Naive thymus-derived CD8-positive, alpha-beta T cell (primary cell): ENCODE results near the gene GABRR2. TPM values are rescaled to one million over a fixed set of nuclear protein-coding genes. Genes with fewer than 3 reads are reported as not detected.
"Not testable (repeated sequence)": the region's sequence is repeated elsewhere in the genome, so short reads cannot be mapped to it uniquely, and the experiment has no call there.

ENCODE experiments used
- ATAC-seq, 2 donors: fragments of 150-1000 bp; cut with Tn5 transposase in 1 of 2; sonication (Bioruptor Pico), chemical (Tn5 transposase) in 1 of 2; 1 replicate in 1 of 2; 2 replicates in 1 of 2; pipeline ENCODE4 v1.10.0; 2021; ENCODE audit warnings: mild to moderate bottlenecking in 2 of 2, moderate library complexity in 2 of 2
- POLR2A ChIA-PET: fragments of 350-600 bp; sonication (Branson Sonifier 250); formaldehyde crosslinking; loops from one replicate; lab custom pipeline; 2021; ENCODE audit warnings: antibody characterized with exemption; lab: Charles Lee
- DNase-seq, 10 donors: peaks; one replicate each; pipeline versions ENCODE4 v3.0.0 to v3.0.0-alpha.2; 2020 to 2022
- H3K27ac Mint-ChIP-seq, 10 donors: one replicate each; pipeline ENCODE4 v1.8.0; 2020 to 2022; ENCODE audit warnings: mild to moderate bottlenecking in 10 of 10, mixed read lengths in 10 of 10, moderate library complexity in 4 of 10, inconsistent platforms in 1 of 10
- H3K27me3 Mint-ChIP-seq, 5 donors: one replicate each; pipeline ENCODE4 v1.8.0; 2021 to 2022; ENCODE audit warnings: mixed read lengths in 5 of 5
- H3K36me3 Mint-ChIP-seq, 3 donors: one replicate each; pipeline ENCODE4 v1.8.0; 2020 to 2022; ENCODE audit warnings: mixed read lengths in 3 of 3, mild to moderate bottlenecking in 2 of 3, inconsistent platforms in 1 of 3
- H3K4me1 Mint-ChIP-seq, 4 donors: one replicate each; pipeline ENCODE4 v1.8.0; 2021 to 2022; ENCODE audit warnings: mixed read lengths in 4 of 4
- H3K4me3 Mint-ChIP-seq, 10 donors: one replicate each; pipeline ENCODE4 v1.8.0; 2020 to 2022; ENCODE audit warnings: mild to moderate bottlenecking in 10 of 10, mixed read lengths in 10 of 10, moderate library complexity in 6 of 10, inconsistent platforms in 1 of 10
- H3K9me3 Mint-ChIP-seq, 9 donors: one replicate each; pipeline ENCODE4 v1.8.0; 2020 to 2022; ENCODE audit warnings: mixed read lengths in 9 of 9, mild to moderate bottlenecking in 3 of 9, inconsistent platforms in 1 of 9, moderate library complexity in 1 of 9
- polyA plus RNA-seq, 3 donors: library from polyadenylated mRNA; unstranded; fragments of 300-500 nt; fragmentation: Illumina TruSeq; gene quantifications; one replicate each; pipeline ENCODE4 v1.2.3, GENCODE V29; 2021
- total RNA-seq, 8 experiments: library from RNA in 2 of 8; stranded (reverse) in 2 of 8; gene quantifications; one replicate each; pipeline ENCODE4 v1.2.3 and lab custom pipeline; 2021 to 2026

The GABRR2 gene
- total and polyA plus RNA-seq, 5 experiments from 2014 or later = 1.2 to 2.9 TPM; not detected in 3

GRCh38 chr6:89244241-89244985 lies 70.7 kb downstream of the GABRR2 start:
- DNase-seq (no peak), ATAC-seq (no peak)
- POLR2A ChIA-PET = no interaction called here
- peaks cover 0 to 2% (median 0%) of the 10 kb centered on the region in 5 donors for H3K27me3 Mint-ChIP-seq
- H3K27ac Mint-ChIP-seq = peak overlapping the region in 1 of 10 donors; percentile 50
- H3K4me1 Mint-ChIP-seq = peaks cover 11 to 34% (median 24%) of the 10 kb centered on the region in 4 donors
- H3K9me3 Mint-ChIP-seq = no peaks in the 10 kb centered on the region
- no peak overlapping the region for H3K4me3 Mint-ChIP-seq
- no peaks in the 10 kb centered on the region for H3K36me3 Mint-ChIP-seq

DNA sequence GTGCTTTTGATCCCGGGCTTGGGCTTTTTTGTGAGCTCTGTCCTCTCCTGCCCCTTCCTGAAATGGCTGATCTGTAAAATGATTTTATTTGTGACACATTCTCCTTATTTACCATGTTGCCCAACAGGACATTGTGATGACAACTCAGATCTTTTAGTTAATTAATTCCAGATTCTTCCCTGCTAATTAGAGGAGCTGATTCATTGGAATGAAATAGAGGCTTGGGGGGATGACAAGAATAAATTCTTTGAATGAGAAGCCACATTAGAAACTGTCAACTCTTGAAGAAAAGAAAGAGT lies 71.8 kb downstream of the GABRR2 start:
- no peak for ATAC-seq
- H3K36me3 Mint-ChIP-seq = no peaks in the 10 kb centered on the region
- no peak overlapping the region for H3K27ac Mint-ChIP-seq
- peaks cover 16 to 42% (median 31%) of the 10 kb centered on the region in 4 donors for H3K4me1 Mint-ChIP-seq
- DNase-seq = no peak
- no peaks in the 10 kb centered on the region for H3K27me3 Mint-ChIP-seq
- POLR2A ChIA-PET = no interaction called here
- H3K4me3 Mint-ChIP-seq = no peak overlapping the region
- H3K9me3 Mint-ChIP-seq = no peaks in the 10 kb centered on the region

GRCh38 chr6:89242574-89243330 lies 72.3 kb downstream of the GABRR2 start:
- peak overlapping the region in 5 of 10 donors; percentile 5 to 65 (median 56) for H3K27ac Mint-ChIP-seq
- no peak overlapping the region for H3K4me3 Mint-ChIP-seq
- POLR2A ChIA-PET = no interaction called here
- no peaks in the 10 kb centered on the region for H3K9me3 Mint-ChIP-seq
- DNase-seq = peak in 5 of 10 donors; percentile 5 to 34 (median 17)
- H3K27me3 Mint-ChIP-seq = peaks cover 0 to 2% (median 0%) of the 10 kb centered on the region in 5 donors
- ATAC-seq = peak; percentile 30 to 65
- H3K4me1 Mint-ChIP-seq = peaks cover 18 to 45% (median 31%) of the 10 kb centered on the region in 4 donors
- no peaks in the 10 kb centered on the region for H3K36me3 Mint-ChIP-seq

- POLR2A ChIA-PET = interaction anchor here (0.6 to 0.7 kb wide), 2 partner anchors 8 to 494 kb away, joined by 3 to 4 read pairs; no protein-coding TSS in a partner anchor
- Mint-ChIP-seq H3K4me1 (peaks cover 18 to 50% (median 32%) of the 10 kb centered on the region in 4 donors), H3K27me3 (peaks cover 0 to 12% (median 3%) of the 10 kb centered on the region in 5 donors), H3K4me3 (peak overlapping the region in 8 of 10 donors; percentile 25 to 62 (median 45)), H3K9me3 (peaks cover 0 to 12% (median 0%) of the 10 kb centered on the region in 9 donors), H3K27ac (peak overlapping the region in 3 of 10 donors; percentile 2 to 28 (median 6)), H3K36me3 (peaks cover 0 to 8% (median 0%) of the 10 kb centered on the region in 3 donors)
- peak; percentile 74 to 80 for ATAC-seq
- peak in 7 of 10 donors; percentile 12 to 55 (median 32) for DNase-seq
These were observed 75.8 kb downstream of the GABRR2 start for GRCh38 chr6:89239338-89239737.

GRCh38 chr6:89237158-89237557 lies 77.9 kb downstream of the GABRR2 start:
- Mint-ChIP-seq H3K9me3 (peaks cover 0 to 12% (median 0%) of the 10 kb centered on the region in 9 donors), H3K27me3 (peaks cover 11 to 18% (median 16%) of the 10 kb centered on the region in 5 donors), H3K27ac (no peak overlapping the region), H3K4me1 (peaks cover 17 to 45% (median 25%) of the 10 kb centered on the region in 4 donors), H3K4me3 (no peak overlapping the region), H3K36me3 (peaks cover 0 to 8% (median 0%) of the 10 kb centered on the region in 3 donors)
- ATAC-seq (no peak), DNase-seq (no peak)
- POLR2A ChIA-PET = interaction anchor here (0.6 kb wide), 1 partner anchor 1737 kb away, joined by 5 read pairs; no protein-coding TSS in a partner anchor

- POLR2A ChIA-PET, ATAC-seq, H3K36me3 Mint-ChIP-seq: not testable (repeated sequence)
- Mint-ChIP-seq H3K27ac (peak overlapping the region in 4 of 10 donors; percentile 7 to 65 (median 56)), H3K4me3 (peak overlapping the region; percentile 63 to 88 (median 79)), H3K4me1 (peaks cover 4 to 25% (median 9%) of the 10 kb centered on the region in 4 donors), H3K27me3 (peaks cover 14 to 24% (median 17%) of the 10 kb centered on the region in 5 donors), H3K9me3 (peaks cover 0 to 20% (median 4%) of the 10 kb centered on the region in 9 donors)
- DNase-seq = peak in 1 of 10 donors; percentile 13
These were observed 81.5 kb downstream of the GABRR2 start for GRCh38 chr6:89233605-89234004.

DNA sequence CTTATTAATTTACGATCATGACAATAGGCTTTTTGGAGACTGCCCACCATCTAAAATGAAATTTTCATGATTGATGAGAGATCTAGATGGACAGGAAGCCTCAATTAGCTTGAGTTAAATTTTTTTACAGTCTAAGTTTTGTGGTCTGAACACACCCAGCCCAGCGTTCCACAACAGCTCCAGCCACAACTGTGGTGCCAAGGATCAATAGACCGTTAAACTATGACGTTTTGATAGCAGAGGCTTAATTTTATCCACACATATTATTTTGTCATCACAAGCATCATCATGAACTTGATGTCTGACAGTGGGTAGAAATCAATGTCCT lies 92.4 kb downstream of the GABRR2 start:
- Mint-ChIP-seq H3K4me1 (peaks cover 0 to under 1% (median 0%) of the 10 kb centered on the region in 4 donors), H3K27ac (no peak overlapping the region), H3K27me3 (peaks cover 0 to 6% (median 3%) of the 10 kb centered on the region in 5 donors), H3K4me3 (no peak overlapping the region), H3K36me3 (peaks cover 0 to 5% (median 0%) of the 10 kb centered on the region in 3 donors), H3K9me3 (peaks cover 0 to 5% (median 0%) of the 10 kb centered on the region in 9 donors)
- POLR2A ChIA-PET = no interaction called here
- DNase-seq (no peak), ATAC-seq (no peak)

DNA sequence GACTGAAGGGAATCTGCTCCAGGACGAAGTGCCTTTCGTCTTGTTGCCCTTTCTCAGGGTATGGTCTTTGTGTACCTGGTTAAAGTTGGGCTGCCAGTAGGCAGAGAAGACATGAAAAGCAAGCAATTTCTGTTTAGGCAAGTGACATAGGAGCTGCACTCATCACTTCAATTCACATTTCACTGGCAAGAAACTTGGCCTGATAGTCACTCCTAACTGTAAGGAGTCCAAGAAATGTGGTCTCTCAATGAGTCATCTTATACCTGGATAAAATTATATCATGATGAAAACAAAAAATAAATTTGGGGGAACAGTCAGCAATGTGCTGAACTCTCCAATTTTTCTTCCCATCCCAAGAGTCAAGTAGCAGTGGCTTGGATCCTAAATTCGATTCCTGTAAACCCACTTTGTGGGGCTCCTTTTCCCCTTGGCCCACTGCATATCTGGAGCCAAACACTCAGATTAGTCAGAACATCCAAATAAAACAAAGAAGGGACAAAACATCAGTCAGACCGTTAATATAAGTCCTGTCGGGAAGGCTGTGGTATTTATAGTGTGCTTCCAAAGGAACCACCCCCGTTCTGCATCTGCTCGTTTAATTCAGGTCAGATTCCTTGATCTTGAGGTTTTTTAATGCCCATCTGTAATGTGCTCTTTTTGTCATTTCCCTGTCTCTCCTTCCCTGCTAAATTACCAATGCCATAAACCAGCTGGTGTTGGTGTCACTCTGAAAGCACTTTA lies 93.0 kb downstream of the GABRR2 start:
- H3K27ac Mint-ChIP-seq = no peak overlapping the region
- peaks cover 0 to 6% (median 3%) of the 10 kb centered on the region in 5 donors for H3K27me3 Mint-ChIP-seq
- DNase-seq (no peak), ATAC-seq (no peak)
- peaks cover 0 to 5% (median 0%) of the 10 kb centered on the region in 3 donors for H3K36me3 Mint-ChIP-seq
- peaks cover 0 to 5% (median 0%) of the 10 kb centered on the region in 9 donors for H3K9me3 Mint-ChIP-seq
- peaks cover 0 to 2% (median 0%) of the 10 kb centered on the region in 4 donors for H3K4me1 Mint-ChIP-seq
- H3K4me3 Mint-ChIP-seq = no peak overlapping the region
- POLR2A ChIA-PET = no interaction called here

- Mint-ChIP-seq H3K27ac (peak overlapping the region in 1 of 10 donors; percentile 34), H3K9me3 (peaks cover 0 to 5% (median 0%) of the 10 kb centered on the region in 9 donors), H3K36me3 (peaks cover 0 to 5% (median 0%) of the 10 kb centered on the region in 3 donors), H3K4me3 (no peak overlapping the region), H3K27me3 (peaks cover 0 to 6% (median 3%) of the 10 kb centered on the region in 5 donors), H3K4me1 (peaks cover 0 to 2% (median 0%) of the 10 kb centered on the region in 4 donors)
- DNase-seq (no peak), ATAC-seq (no peak)
- POLR2A ChIA-PET = interaction anchor here (0.5 kb wide), 1 partner anchor 30 kb away, joined by 3 read pairs; no protein-coding TSS in a partner anchor
These were observed 94.0 kb downstream of the GABRR2 start for GRCh38 chr6:89221129-89221528.

- ATAC-seq (no peak), DNase-seq (no peak)
- H3K4me3 Mint-ChIP-seq = no peak within 1 kb of the TSS
- H3K9me3 Mint-ChIP-seq = no peaks in the 10 kb centered on the region
- no peaks in the 10 kb centered on the region for H3K36me3 Mint-ChIP-seq
- peaks cover 0 to 6% (median under 1%) of the 10 kb centered on the region in 5 donors for H3K27me3 Mint-ChIP-seq
- POLR2A ChIA-PET = no interaction called here
- H3K4me1 Mint-ChIP-seq = peaks cover 0 to 2% (median 0%) of the 10 kb centered on the region in 4 donors
- no peak within 1 kb of the TSS for H3K27ac Mint-ChIP-seq
These were observed 97.7 kb downstream of the GABRR2 start, which contains the start of gene GABRR1 for GRCh38 chr6:89217299-89217910. Gene GABRR1 (minus strand): TSS chr6:89217358. CDS start chr6:89217322, 36 bp downstream.

- ATAC-seq (no peak), DNase-seq (no peak)
- peaks cover 0 to 14% (median 5%) of the 10 kb centered on the region in 5 donors for H3K27me3 Mint-ChIP-seq
- no peaks in the 10 kb centered on the region for H3K9me3 Mint-ChIP-seq
- H3K4me3 Mint-ChIP-seq = no peak overlapping the region
- peaks cover 0 to 2% (median 0%) of the 10 kb centered on the region in 4 donors for H3K4me1 Mint-ChIP-seq
- H3K36me3 Mint-ChIP-seq = no peaks in the 10 kb centered on the region
- POLR2A ChIA-PET = no interaction called here
- no peak overlapping the region for H3K27ac Mint-ChIP-seq
These were observed 98.7 kb downstream of the GABRR2 start for GRCh38 chr6:89216411-89216810.
